ENCODE measurements around the gene PCDHB13.
"Not testable (repeated sequence)": the region's sequence is repeated elsewhere in the genome, so short reads cannot be mapped to it uniquely, and the experiment has no call there.

PCDHB13 gene

GRCh38 chr5:141196363-141196762 lies 17.4 kb upstream of the PCDHB13 start:
- Histone ChIP-seq H2AK5ac (ENCODE audit: low read depth, low read length) (no peak overlapping the region), H3K27me3 (ENCODE audit: control insufficient read depth in 3 of 3, insufficient read depth in 3 of 3, low read depth in 1 of 3, low read length in 3 of 3) (peaks cover 0 to 2% (median 0%) of the 10 kb centered on the region in 3 experiments), H3K4me1 (ENCODE audit: control insufficient read depth in 2 of 2, insufficient read depth in 1 of 2, low read depth in 1 of 2, low read length in 2 of 2) (no peaks in the 10 kb centered on the region), H3K18ac (ENCODE audit: low read length) (no peak overlapping the region), H2AFZ (ENCODE audit: low read length) (no peak overlapping the region), H3K27ac (replicated peaks; ENCODE audit: low read length) (no peak overlapping the region), H2BK5ac (ENCODE audit: low read length) (no peak overlapping the region), H4K91ac (ENCODE audit: low read depth, low read length, poor library complexity) (no peak overlapping the region), H2BK120ac (ENCODE audit: low read depth, low read length) (no peak overlapping the region), H3K9me3 (replicated peaks in 1 of 2; ENCODE audit: control insufficient read depth in 2 of 2, insufficient read depth in 1 of 2, low read depth in 1 of 2, low read length in 2 of 2) (peaks cover 10 to 40% of the 10 kb centered on the region in 2 donors), H4K8ac (ENCODE audit: low read depth, low read length) (no peak overlapping the region), H3K4ac (ENCODE audit: low read length) (no peak overlapping the region), H3K9ac (ENCODE audit: low read depth, low read length, poor library complexity) (no peak overlapping the region), H3K79me1 (ENCODE audit: low read depth, low read length) (no peaks in the 10 kb centered on the region), H3K23ac (ENCODE audit: low read depth, low read length, poor library complexity) (no peak overlapping the region), H3K14ac (ENCODE audit: low read length) (no peak overlapping the region), H2BK12ac (ENCODE audit: low read length) (no peak overlapping the region), H3K36me3 (replicated peaks in 1 of 2; ENCODE audit: control insufficient read depth in 2 of 2, insufficient read depth in 2 of 2, low read length in 2 of 2) (no peaks in the 10 kb centered on the region), H2BK15ac (ENCODE audit: low read length) (no peak overlapping the region), H3K4me3 (ENCODE audit: low read length in 2 of 2) (no peak overlapping the region), H3K4me2 (ENCODE audit: insufficient read depth, low read length, poor library complexity, severe bottlenecking) (no peak overlapping the region)
- DNase-seq (ENCODE audit: low spot score): no peak
- no CpG with 5 or more reads among the region's 3 CpGs for WGBS, 2 donors (ENCODE audit: extremely low coverage in 2 of 2, insufficient read length in 2 of 2, insufficient replicate concordance in 1 of 2)

DNA sequence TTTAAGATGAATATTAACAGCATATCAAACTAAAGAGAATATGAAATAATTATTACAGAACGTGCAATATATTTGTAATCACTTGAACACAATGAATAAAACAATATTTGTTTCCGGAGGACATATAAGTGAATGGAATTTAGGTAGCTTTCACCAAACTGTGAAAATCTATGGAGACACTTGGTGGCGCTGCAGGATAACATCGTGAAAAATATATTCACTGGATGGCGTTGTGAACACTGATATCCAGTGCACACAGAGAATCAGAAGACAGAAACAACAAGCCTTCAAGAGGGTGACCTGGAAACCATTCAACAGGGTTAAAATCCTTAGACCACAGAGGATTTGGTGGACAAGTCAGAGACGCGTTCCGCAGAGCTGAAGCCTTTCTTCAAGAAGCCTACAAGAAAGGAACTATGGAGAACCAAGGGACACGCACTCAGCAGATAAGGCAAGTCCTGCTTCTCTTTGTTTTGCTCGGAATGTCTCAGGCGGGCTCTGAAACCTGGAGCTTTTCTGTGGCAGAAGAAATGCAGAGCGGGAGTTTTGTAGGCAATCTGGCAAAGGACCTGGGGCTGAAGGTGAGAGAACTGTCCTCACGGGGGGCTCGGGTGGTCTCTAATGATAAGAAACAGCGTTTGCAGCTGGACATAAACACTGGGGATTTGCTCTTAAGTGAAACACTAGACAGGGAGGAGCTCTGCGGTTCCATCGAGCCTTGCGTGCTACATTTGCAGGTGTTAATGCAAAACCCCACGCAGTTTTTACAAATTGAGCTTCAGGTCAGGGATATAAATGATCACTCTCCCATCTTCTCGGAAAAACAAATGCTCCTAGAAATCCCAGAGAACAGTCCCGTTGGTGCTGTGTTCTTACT lies 14.1 kb upstream of the PCDHB13 start, which contains the start of gene PCDHB11:
Gene PCDHB11 (plus strand): TSS at position 269 of the 877 bp plus-strand sequence. CDS start 148 bp downstream, at position 417.
- peaks cover 0 to 2% (median 0%) of the 10 kb centered on the region in 3 experiments for H3K27me3 ChIP-seq (ENCODE audit: control insufficient read depth in 3 of 3, insufficient read depth in 3 of 3, low read depth in 1 of 3, low read length in 3 of 3)
- H3K36me3 ChIP-seq (replicated peaks in 1 of 2; ENCODE audit: control insufficient read depth in 2 of 2, insufficient read depth in 2 of 2, low read length in 2 of 2): no peaks in the 10 kb centered on the region
- no peak within 1 kb of the TSS for H3K23ac ChIP-seq (ENCODE audit: low read depth, low read length, poor library complexity)
- no peak within 1 kb of the TSS for H3K14ac ChIP-seq (ENCODE audit: low read length)
- H3K27ac ChIP-seq (replicated peaks; ENCODE audit: low read length): no peak within 1 kb of the TSS
- H3K79me1 ChIP-seq (ENCODE audit: low read depth, low read length): no peaks in the 10 kb centered on the region
- H3K9ac ChIP-seq (ENCODE audit: low read depth, low read length, poor library complexity): no peak within 1 kb of the TSS
- no peak within 1 kb of the TSS for H3K18ac ChIP-seq (ENCODE audit: low read length)
- no peak within 1 kb of the TSS for H2BK15ac ChIP-seq (ENCODE audit: low read length)
- H4K91ac ChIP-seq (ENCODE audit: low read depth, low read length, poor library complexity): no peak within 1 kb of the TSS
- no peak within 1 kb of the TSS for H4K8ac ChIP-seq (ENCODE audit: low read depth, low read length)
- no peak within 1 kb of the TSS for H2BK12ac ChIP-seq (ENCODE audit: low read length)
- peaks cover 7 to 35% of the 10 kb centered on the region in 2 donors for H3K9me3 ChIP-seq (replicated peaks in 1 of 2; ENCODE audit: control insufficient read depth in 2 of 2, insufficient read depth in 1 of 2, low read depth in 1 of 2, low read length in 2 of 2)
- no peaks in the 10 kb centered on the region for H3K4me1 ChIP-seq (ENCODE audit: control insufficient read depth in 2 of 2, insufficient read depth in 1 of 2, low read depth in 1 of 2, low read length in 2 of 2)
- H2BK120ac ChIP-seq (ENCODE audit: low read depth, low read length): no peak within 1 kb of the TSS
- H2AK5ac ChIP-seq (ENCODE audit: low read depth, low read length): no peak within 1 kb of the TSS
- WGBS, 2 donors (ENCODE audit: extremely low coverage in 2 of 2, insufficient read length in 2 of 2, insufficient replicate concordance in 1 of 2): no CpG with 5 or more reads among the region's 21 CpGs
- DNase-seq (ENCODE audit: low spot score): no peak
- H2BK5ac ChIP-seq (ENCODE audit: low read length): no peak within 1 kb of the TSS
- H3K4me2 ChIP-seq (ENCODE audit: insufficient read depth, low read length, poor library complexity, severe bottlenecking): no peak within 1 kb of the TSS
- no peak within 1 kb of the TSS for H3K4ac ChIP-seq (ENCODE audit: low read length)
- peak within 1 kb of the TSS; percentile 75 for H2AFZ ChIP-seq (ENCODE audit: low read length)
- peak within 1 kb of the TSS in 1 of 2 donors; percentile 34 for H3K4me3 ChIP-seq (ENCODE audit: low read length in 2 of 2)

DNA sequence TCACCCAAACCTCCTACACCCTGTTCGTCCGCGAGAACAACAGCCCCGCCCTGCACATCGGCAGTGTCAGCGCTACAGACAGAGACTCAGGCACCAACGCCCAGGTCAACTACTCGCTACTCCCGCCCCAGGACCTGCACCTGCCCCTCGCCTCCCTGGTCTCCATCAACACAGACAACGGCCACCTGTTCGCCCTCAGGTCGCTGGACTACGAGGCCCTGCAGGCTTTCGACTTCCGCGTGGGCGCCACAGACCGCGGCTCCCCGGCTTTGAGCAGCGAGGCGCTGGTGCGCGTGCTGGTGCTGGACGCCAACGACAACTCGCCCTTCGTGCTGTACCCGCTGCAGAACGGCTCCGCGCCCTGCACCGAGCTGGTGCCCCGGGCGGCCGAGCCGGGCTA lies 12.6 kb upstream of the PCDHB13 start:
- H3K14ac ChIP-seq (ENCODE audit: low read length); H3K79me1 ChIP-seq (ENCODE audit: low read depth, low read length); H3K18ac ChIP-seq (ENCODE audit: low read length); H2BK120ac ChIP-seq (ENCODE audit: low read depth, low read length); H2BK15ac ChIP-seq (ENCODE audit: low read length); H3K4me2 ChIP-seq (ENCODE audit: insufficient read depth, low read length, poor library complexity, severe bottlenecking); H2BK12ac ChIP-seq (ENCODE audit: low read length); H4K91ac ChIP-seq (ENCODE audit: low read depth, low read length, poor library complexity); H3K9ac ChIP-seq (ENCODE audit: low read depth, low read length, poor library complexity); H3K4me3 ChIP-seq (ENCODE audit: low read length in 2 of 2); H3K23ac ChIP-seq (ENCODE audit: low read depth, low read length, poor library complexity); H3K4me1 ChIP-seq (ENCODE audit: control insufficient read depth in 2 of 2, insufficient read depth in 1 of 2, low read depth in 1 of 2, low read length in 2 of 2); DNase-seq (ENCODE audit: low spot score); H4K8ac ChIP-seq (ENCODE audit: low read depth, low read length); H3K27me3 ChIP-seq (ENCODE audit: control insufficient read depth in 3 of 3, insufficient read depth in 3 of 3, low read depth in 1 of 3, low read length in 3 of 3); H2AK5ac ChIP-seq (ENCODE audit: low read depth, low read length); H3K36me3 ChIP-seq (replicated peaks in 1 of 2; ENCODE audit: control insufficient read depth in 2 of 2, insufficient read depth in 2 of 2, low read length in 2 of 2); H2BK5ac ChIP-seq (ENCODE audit: low read length); H3K4ac ChIP-seq (ENCODE audit: low read length); H3K27ac ChIP-seq (replicated peaks; ENCODE audit: low read length); H2AFZ ChIP-seq (ENCODE audit: low read length): not testable (repeated sequence)
- no CpG with 5 or more reads among the region's 38 CpGs for WGBS, 2 donors (ENCODE audit: extremely low coverage in 2 of 2, insufficient read length in 2 of 2, insufficient replicate concordance in 1 of 2)
- peaks cover 7 to 33% of the 10 kb centered on the region in 2 donors for H3K9me3 ChIP-seq (replicated peaks in 1 of 2; ENCODE audit: control insufficient read depth in 2 of 2, insufficient read depth in 1 of 2, low read depth in 1 of 2, low read length in 2 of 2)

DNA sequence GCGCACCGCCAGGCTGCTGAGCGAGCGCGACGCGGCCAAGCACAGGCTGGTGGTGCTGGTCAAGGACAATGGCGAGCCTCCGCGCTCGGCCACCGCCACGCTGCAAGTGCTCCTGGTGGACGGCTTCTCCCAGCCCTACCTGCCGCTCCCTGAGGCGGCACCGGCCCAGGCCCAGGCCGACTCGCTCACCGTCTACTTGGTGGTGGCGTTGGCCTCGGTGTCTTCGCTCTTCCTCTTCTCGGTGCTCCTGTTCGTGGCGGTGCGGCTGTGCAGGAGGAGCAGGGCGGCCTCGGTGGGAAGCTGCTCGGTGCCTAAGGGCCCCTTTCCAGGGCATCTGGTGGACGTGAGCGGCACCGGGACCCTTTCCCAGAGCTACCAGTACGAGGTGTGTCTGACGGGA lies 12.1 kb upstream of the PCDHB13 start:
- H3K14ac ChIP-seq (ENCODE audit: low read length); H2BK12ac ChIP-seq (ENCODE audit: low read length); H4K91ac ChIP-seq (ENCODE audit: low read depth, low read length, poor library complexity); H3K36me3 ChIP-seq (replicated peaks in 1 of 2; ENCODE audit: control insufficient read depth in 2 of 2, insufficient read depth in 2 of 2, low read length in 2 of 2); H3K18ac ChIP-seq (ENCODE audit: low read length); H3K9ac ChIP-seq (ENCODE audit: low read depth, low read length, poor library complexity); DNase-seq (ENCODE audit: low spot score); H3K4me1 ChIP-seq (ENCODE audit: control insufficient read depth in 2 of 2, insufficient read depth in 1 of 2, low read depth in 1 of 2, low read length in 2 of 2); H2AFZ ChIP-seq (ENCODE audit: low read length); H4K8ac ChIP-seq (ENCODE audit: low read depth, low read length); H2BK15ac ChIP-seq (ENCODE audit: low read length); H3K4ac ChIP-seq (ENCODE audit: low read length); H2AK5ac ChIP-seq (ENCODE audit: low read depth, low read length); H3K79me1 ChIP-seq (ENCODE audit: low read depth, low read length); H2BK120ac ChIP-seq (ENCODE audit: low read depth, low read length); H3K27me3 ChIP-seq (ENCODE audit: control insufficient read depth in 3 of 3, insufficient read depth in 3 of 3, low read depth in 1 of 3, low read length in 3 of 3); H3K23ac ChIP-seq (ENCODE audit: low read depth, low read length, poor library complexity); H3K4me2 ChIP-seq (ENCODE audit: insufficient read depth, low read length, poor library complexity, severe bottlenecking); H3K27ac ChIP-seq (replicated peaks; ENCODE audit: low read length); H2BK5ac ChIP-seq (ENCODE audit: low read length); H3K4me3 ChIP-seq (ENCODE audit: low read length in 2 of 2): not testable (repeated sequence)
- WGBS, 2 donors (ENCODE audit: extremely low coverage in 2 of 2, insufficient read length in 2 of 2, insufficient replicate concordance in 1 of 2): no CpG with 5 or more reads among the region's 35 CpGs
- H3K9me3 ChIP-seq (replicated peaks in 1 of 2; ENCODE audit: control insufficient read depth in 2 of 2, insufficient read depth in 1 of 2, low read depth in 1 of 2, low read length in 2 of 2): peaks cover 7 to 31% of the 10 kb centered on the region in 2 donors
